Measurements from ENCODE around the gene SLC25A48.

Gene SLC25A48

DNA sequence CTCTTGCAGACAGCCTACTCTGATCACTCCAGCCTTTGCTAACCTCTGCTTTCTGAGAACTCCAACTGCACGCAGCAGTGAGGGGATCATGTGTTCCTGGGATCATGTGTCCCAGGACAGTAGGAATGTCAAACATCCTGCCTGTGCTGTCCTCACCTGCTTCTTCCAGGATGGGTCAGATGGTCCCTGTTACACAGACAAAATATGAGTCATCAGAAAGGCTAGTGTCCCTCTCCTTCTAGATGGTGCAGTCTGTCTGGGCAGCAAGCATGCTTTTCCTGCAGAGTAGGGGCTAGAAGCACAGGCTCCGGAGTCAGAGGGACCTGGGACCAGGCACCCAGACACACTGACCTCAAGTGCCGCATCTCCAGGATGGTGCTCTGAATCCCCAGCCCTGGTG lies 20.1 kb upstream of the SLC25A48 start:
- no peak overlapping the region for H3K4me3 ChIP-seq (ENCODE audit: low read depth, low read length)
- DNase-seq (ENCODE audit: low read depth), result no peak
- in situ Hi-C loops (cut with HindIII; ENCODE audit: low sequenced_read_pairs), result no loop called here
- TF ChIP-seq, protein P1, sequence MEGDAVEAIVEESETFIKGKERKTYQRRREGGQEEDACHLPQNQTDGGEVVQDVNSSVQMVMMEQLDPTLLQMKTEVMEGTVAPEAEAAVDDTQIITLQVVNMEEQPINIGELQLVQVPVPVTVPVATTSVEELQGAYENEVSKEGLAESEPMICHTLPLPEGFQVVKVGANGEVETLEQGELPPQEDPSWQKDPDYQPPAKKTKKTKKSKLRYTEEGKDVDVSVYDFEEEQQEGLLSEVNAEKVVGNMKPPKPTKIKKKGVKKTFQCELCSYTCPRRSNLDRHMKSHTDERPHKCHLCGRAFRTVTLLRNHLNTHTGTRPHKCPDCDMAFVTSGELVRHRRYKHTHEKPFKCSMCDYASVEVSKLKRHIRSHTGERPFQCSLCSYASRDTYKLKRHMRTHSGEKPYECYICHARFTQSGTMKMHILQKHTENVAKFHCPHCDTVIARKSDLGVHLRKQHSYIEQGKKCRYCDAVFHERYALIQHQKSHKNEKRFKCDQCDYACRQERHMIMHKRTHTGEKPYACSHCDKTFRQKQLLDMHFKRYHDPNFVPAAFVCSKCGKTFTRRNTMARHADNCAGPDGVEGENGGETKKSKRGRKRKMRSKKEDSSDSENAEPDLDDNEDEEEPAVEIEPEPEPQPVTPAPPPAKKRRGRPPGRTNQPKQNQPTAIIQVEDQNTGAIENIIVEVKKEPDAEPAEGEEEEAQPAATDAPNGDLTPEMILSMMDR (IDR thresholded peaks at IDR 0.05; ENCODE audit: low read depth, low read length, missing control alignments), result no peak

DNA sequence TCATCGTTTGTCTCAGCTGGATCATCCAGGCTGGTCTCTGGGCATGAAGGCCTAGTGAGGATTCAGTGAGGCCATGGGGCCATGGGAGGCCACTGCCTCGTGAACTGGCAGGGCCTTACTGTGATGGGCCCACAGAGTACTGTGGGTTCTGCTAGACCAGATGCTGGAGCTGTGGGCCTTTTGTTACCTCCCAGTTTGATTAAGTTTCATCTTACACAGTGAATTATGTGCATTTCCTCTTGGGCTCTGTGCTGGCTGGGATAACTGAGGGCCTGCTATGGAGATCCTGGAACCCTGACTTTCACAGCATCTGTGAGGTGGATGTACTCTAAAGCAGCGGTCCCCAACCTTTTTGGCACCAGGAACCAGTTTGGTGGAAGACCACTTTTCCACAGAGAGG lies 19.7 kb upstream of the SLC25A48 start:
- in situ Hi-C loops (cut with HindIII; ENCODE audit: low sequenced_read_pairs), result no loop called here
- no peak for DNase-seq (ENCODE audit: low read depth)
- TF ChIP-seq, protein P1 (IDR thresholded peaks at IDR 0.05; ENCODE audit: low read depth, low read length, missing control alignments), result no peak
- no peak overlapping the region for H3K4me3 ChIP-seq (ENCODE audit: low read depth, low read length)

DNA sequence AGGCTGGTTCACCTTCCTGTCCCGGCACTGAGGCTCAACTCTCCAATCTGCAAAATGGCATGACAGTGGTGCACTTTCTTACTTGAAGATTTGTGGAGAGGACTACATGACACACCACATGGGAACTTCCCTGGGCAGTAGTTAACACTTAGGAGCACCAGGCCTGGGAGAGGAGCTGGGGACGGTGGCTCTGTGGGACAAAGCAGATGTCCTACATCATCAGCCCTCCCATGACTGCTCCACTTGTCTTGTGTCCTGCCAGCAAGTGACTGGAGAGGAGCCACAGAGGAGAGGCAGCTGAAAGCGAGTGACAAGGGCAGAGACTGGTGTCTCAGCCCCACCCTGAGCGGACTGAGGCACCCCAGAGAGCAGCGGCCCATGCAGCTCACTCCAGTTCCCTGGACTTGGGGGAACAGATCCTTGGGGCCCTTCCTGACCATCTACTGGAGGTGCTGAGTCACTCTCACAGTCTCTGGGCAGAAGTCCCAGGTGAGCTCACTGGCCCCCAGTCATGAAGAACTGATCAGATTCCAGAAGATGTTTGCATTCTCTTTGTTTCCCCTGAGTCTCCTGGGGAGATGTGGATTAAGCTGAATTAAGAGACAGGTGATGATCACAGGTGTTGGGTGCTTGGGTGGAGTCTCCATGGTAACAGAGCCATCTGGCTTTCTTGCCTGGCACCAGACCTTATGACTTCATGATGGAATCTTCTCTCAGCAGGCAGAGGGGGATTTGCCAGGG lies 13.2 kb upstream of the SLC25A48 start:
- TF ChIP-seq, protein P1 (IDR thresholded peaks at IDR 0.05; ENCODE audit: low read depth, low read length, missing control alignments), result no peak
- H3K4me3 ChIP-seq (ENCODE audit: low read depth, low read length), result no peak overlapping the region
- DNase-seq (ENCODE audit: low read depth), result no peak
- in situ Hi-C loops (cut with HindIII; ENCODE audit: low sequenced_read_pairs), result no loop called here

DNA sequence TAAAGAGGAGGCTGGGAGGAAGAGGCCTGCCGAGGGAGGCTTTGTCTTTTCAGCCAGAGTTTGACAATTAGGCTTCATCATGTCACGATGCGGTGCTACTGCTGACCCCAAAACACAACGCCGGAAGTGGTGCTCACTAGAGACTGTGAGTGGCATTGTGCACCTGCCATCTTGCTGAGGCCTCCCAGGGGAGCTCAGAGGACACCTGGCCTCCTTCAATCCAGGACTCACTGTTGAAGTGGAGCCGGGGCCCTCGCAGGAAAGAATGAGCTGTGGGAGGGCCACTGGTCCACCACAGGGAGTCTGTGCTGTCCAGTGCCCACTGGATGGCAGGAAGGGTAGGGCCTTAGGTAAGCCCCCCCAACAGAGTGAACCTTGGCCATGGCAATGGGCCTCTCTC lies 12.7 kb upstream of the SLC25A48 start:
- H3K4me3 ChIP-seq (ENCODE audit: low read depth, low read length), result no peak overlapping the region
- no peak for DNase-seq (ENCODE audit: low read depth)
- TF ChIP-seq, protein P1 (IDR thresholded peaks at IDR 0.05; ENCODE audit: low read depth, low read length, missing control alignments), result no peak
- in situ Hi-C loops (cut with HindIII; ENCODE audit: low sequenced_read_pairs), result no loop called here

DNA sequence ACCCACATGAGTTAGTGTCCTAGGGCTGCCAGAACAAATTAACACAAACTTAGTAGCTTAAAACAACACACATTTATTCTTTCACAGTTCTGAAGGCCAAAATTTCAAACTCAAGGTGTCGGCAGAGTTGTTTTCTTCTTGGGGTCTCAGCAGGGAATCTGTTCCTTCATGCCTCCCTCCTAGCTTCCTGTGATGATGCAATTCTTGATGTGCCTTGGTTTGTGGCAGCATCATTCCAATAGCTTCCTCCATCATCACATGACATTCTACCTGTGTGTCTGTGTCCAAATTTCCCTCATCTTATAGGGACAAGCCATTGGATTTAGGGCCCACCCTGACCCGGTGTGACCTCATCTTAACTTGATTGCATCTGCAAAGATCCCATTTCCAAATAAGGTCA lies 12.2 kb upstream of the SLC25A48 start:
- no peak for DNase-seq (ENCODE audit: low read depth)
- in situ Hi-C loops (cut with HindIII; ENCODE audit: low sequenced_read_pairs), result no loop called here
- TF ChIP-seq, protein P1 (IDR thresholded peaks at IDR 0.05; ENCODE audit: low read depth, low read length, missing control alignments), result no peak

DNA sequence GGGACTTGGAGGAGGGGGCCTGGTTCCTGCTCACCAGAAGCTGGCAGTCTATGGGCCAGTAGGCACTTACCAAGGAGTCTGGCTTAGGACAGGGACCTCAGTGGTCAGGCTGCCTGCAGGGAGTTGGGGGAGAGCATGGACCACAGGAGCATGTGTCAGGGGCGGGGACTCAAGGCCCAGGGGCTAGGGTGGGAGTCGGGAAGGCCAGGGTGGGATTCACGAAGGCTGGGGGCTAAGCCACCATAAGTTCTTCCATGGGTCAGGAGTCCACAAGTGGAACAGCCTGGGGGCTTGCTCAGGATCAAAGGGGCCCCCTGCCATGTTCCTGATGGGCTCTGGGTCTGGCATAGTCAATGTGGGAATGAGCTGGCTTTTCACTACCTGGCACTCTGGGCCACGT lies 11.5 kb upstream of the SLC25A48 start:
- DNase-seq (ENCODE audit: low read depth), result no peak
- in situ Hi-C loops (cut with HindIII; ENCODE audit: low sequenced_read_pairs), result no loop called here
- TF ChIP-seq, protein P1 (IDR thresholded peaks at IDR 0.05; ENCODE audit: low read depth, low read length, missing control alignments), result no peak
- no peak overlapping the region for H3K4me3 ChIP-seq (ENCODE audit: low read depth, low read length)

More for the DNA sequence above, 12.2 kb upstream of the SLC25A48 start:
- no peak overlapping the region for H3K4me3 ChIP-seq (ENCODE audit: low read depth, low read length)
